Aortic smooth muscle cell (primary cell): ENCODE measurements around the gene SPATA2. TPM values are rescaled to one million over a fixed set of nuclear protein-coding genes. Genes with fewer than 3 reads are reported as not detected.

Experiments
- total RNA-seq: library from RNA; depleted of rRNA; stranded (reverse); fragments of >200 nt; gene quantifications from 2 replicates; pipeline ENCODE4 v1.2.3, GENCODE V29; 2014

The SPATA2 gene
- 1.1 and 1.2 TPM in 2 replicates for total RNA-seq

GRCh38 chr20:49915380-49916145, at the start of gene SPATA2:
Gene SPATA2, minus strand, starts transcription at chr20:49915529. Its CDS starts 7,039 bp downstream, at chr20:49908490.

GRCh38 chr20:49936153-49937026, 21.1 kb upstream of the SPATA2 start, which contains the start of gene RNF114:
Gene RNF114, plus strand, starts transcription at chr20:49936397. Its CDS starts 16 bp downstream, at chr20:49936413.

Other genes starting within 250 kb of the SPATA2 start
- gene B4GALT5, start 201.7 kb downstream of the SPATA2 start, total RNA-seq, result 14.7 and 19.8 TPM in 2 replicates
- 8.6 and 9.3 TPM in 2 replicates for gene SLC9A8, start 102.7 kb downstream of the SPATA2 start, total RNA-seq
- 54.9 and 61.2 TPM in 2 replicates for gene RNF114, start 20.9 kb upstream of the SPATA2 start, total RNA-seq
- gene SNAI1, start 67.5 kb upstream of the SPATA2 start, total RNA-seq, result 0.68 and 0.79 TPM in 2 replicates
- gene UBE2V1, start 197.6 kb upstream of the SPATA2 start, total RNA-seq, result 35.0 and 58.1 TPM in 2 replicates
- gene PEDS1, start 238.2 kb upstream of the SPATA2 start, total RNA-seq, result 12.2 and 12.6 TPM in 2 replicates